ENCODE results near the gene TNFSF18. TPM values are rescaled to one million over a fixed set of nuclear protein-coding genes. Genes with fewer than 3 reads are reported as not detected.

TNFSF18 gene
- total RNA-seq, 2 donors from 2014 or later, result not detected

- Histone ChIP-seq H3K27ac (no peak overlapping the region), H3K4me1 (no peaks in the 10 kb centered on the region), H3K36me3 (replicated peaks in 1 of 2; ENCODE audit: insufficient read depth in 1 of 2, low read depth in 2 of 2) (no peaks in the 10 kb centered on the region), H3K4me3 (no peak overlapping the region), H3K27me3 (no peaks in the 10 kb centered on the region), H3K9me3 (no peaks in the 10 kb centered on the region)
- WGBS, 2 donors, result 91 to 95% methylated on average over 3 of the region's 3 CpGs
- intact Hi-C loops (cut with DNase I), result no loop called here
- TF ChIP-seq POLR2A (IDR thresholded peaks at IDR 0.05) (no peak), CTCF (IDR thresholded peaks at IDR 0.05) (no peak)
- ATAC-seq (no peak), DNase-seq (no peak)
Observed at GRCh38 chr1:173042806-173043205, 7.9 kb downstream of the TNFSF18 start.

- H3K27ac ChIP-seq, result no peak overlapping the region
- no peak for TF ChIP-seq POLR2A (IDR thresholded peaks at IDR 0.05)
- no peak for TF ChIP-seq CTCF (IDR thresholded peaks at IDR 0.05)
- intact Hi-C loops (cut with DNase I), result no loop called here
- H3K4me3 ChIP-seq, result no peak overlapping the region
- ATAC-seq (no peak), DNase-seq (no peak)
- H3K36me3 ChIP-seq (replicated peaks in 1 of 2; ENCODE audit: insufficient read depth in 1 of 2, low read depth in 2 of 2), result no peaks in the 10 kb centered on the region
- H3K9me3 ChIP-seq, result no peaks in the 10 kb centered on the region
- no peaks in the 10 kb centered on the region for H3K4me1 ChIP-seq
- H3K27me3 ChIP-seq, result no peaks in the 10 kb centered on the region
Observed at GRCh38 chr1:173039626-173040025, 11.1 kb downstream of the TNFSF18 start.

GRCh38 chr1:173038875-173039554 is 11.7 kb downstream of the TNFSF18 start:
- no peak for ATAC-seq
- intact Hi-C loops (cut with DNase I), result no loop called here
- H3K27me3 ChIP-seq, result no peaks in the 10 kb centered on the region
- WGBS, 2 donors, result 73 to 90% methylated on average over 2 of the region's 2 CpGs
- H3K9me3 ChIP-seq, result no peaks in the 10 kb centered on the region
- no peak for DNase-seq
- no peaks in the 10 kb centered on the region for H3K36me3 ChIP-seq (replicated peaks in 1 of 2; ENCODE audit: insufficient read depth in 1 of 2, low read depth in 2 of 2)
- no peak overlapping the region for H3K4me3 ChIP-seq
- no peaks in the 10 kb centered on the region for H3K4me1 ChIP-seq
- TF ChIP-seq CTCF (IDR thresholded peaks at IDR 0.05), result no peak
- no peak overlapping the region for H3K27ac ChIP-seq

- WGBS, 2 donors, result 92 to 100% methylated on average over 1 of the region's 1 CpG
- DNase-seq, result no peak
Observed at GRCh38 chr1:173024543-173024942, 26.2 kb downstream of the TNFSF18 start.

More at GRCh38 chr1:173024543-173024942, 26.2 kb downstream of the TNFSF18 start:
- Histone ChIP-seq H3K4me1 (no peaks in the 10 kb centered on the region), H3K36me3 (replicated peaks in 1 of 2; ENCODE audit: insufficient read depth in 1 of 2, low read depth in 2 of 2) (no peaks in the 10 kb centered on the region), H3K9me3 (no peaks in the 10 kb centered on the region), H3K27me3 (no peaks in the 10 kb centered on the region), H3K4me3 (no peak overlapping the region), H3K27ac (no peak overlapping the region)
- ATAC-seq, result no peak
- intact Hi-C loops (cut with DNase I), result no loop called here
- TF ChIP-seq POLR2A (IDR thresholded peaks at IDR 0.05) (no peak), CTCF (IDR thresholded peaks at IDR 0.05) (no peak)
